T-helper 17 cell (primary cell): ENCODE measurements around the gene UTS2R. TPM values are rescaled to one million over a fixed set of nuclear protein-coding genes. Genes with fewer than 3 reads are reported as not detected.

Experiments
- ATAC-seq: fragments of 150-1000 bp; cut with Tn5 transposase; 2 replicates; pipeline ENCODE4 v1.10.0; 2021; ENCODE audit warnings: mild to moderate bottlenecking, moderate library complexity
- DNase-seq, 3 donors: peaks; one replicate each; pipeline versions ENCODE4 v3.0.0 to v3.0.0-alpha.2; 2020 to 2021
- H3K9me3 ChIP-seq: one replicate; pipeline ENCODE4 v1.7.0; 2013; ENCODE audit warnings: low read length, mild to moderate bottlenecking; ENCODE audit not compliant: control insufficient read depth, poor library complexity, severe bottlenecking
- H3K27ac Mint-ChIP-seq: one replicate; pipeline ENCODE4 v1.8.0; 2022; ENCODE audit warnings: mild to moderate bottlenecking, moderate library complexity, mixed read lengths
- H3K27me3 Mint-ChIP-seq: one replicate; pipeline ENCODE4 v1.8.0; 2022; ENCODE audit warnings: mixed read lengths
- H3K36me3 Mint-ChIP-seq: one replicate; pipeline ENCODE4 v1.8.0; 2022; ENCODE audit warnings: low read depth, mixed read lengths
- H3K4me1 Mint-ChIP-seq: one replicate; pipeline ENCODE4 v1.8.0; 2022; ENCODE audit warnings: mild to moderate bottlenecking, mixed read lengths
- H3K4me3 Mint-ChIP-seq: one replicate; pipeline ENCODE4 v1.8.0; 2022; ENCODE audit warnings: mild to moderate bottlenecking, moderate library complexity, mixed read lengths
- total RNA-seq, 4 donors: library from RNA in 2 of 4; stranded (reverse) in 2 of 4; gene quantifications; one replicate each; pipeline ENCODE4 v1.2.3 and lab custom pipeline; 2022 to 2026

The UTS2R gene
- total RNA-seq, 2 donors from 2014 or later: not detected

GRCh38 chr17:82399041-82399441 is 27.5 kb downstream of the UTS2R start:
- peaks cover 8% of the 10 kb centered on the region for H3K4me1 Mint-ChIP-seq
- H3K4me3 Mint-ChIP-seq: no peak overlapping the region
- DNase-seq: no peak
- peaks cover 7% of the 10 kb centered on the region for H3K36me3 Mint-ChIP-seq
- H3K9me3 ChIP-seq: no peaks in the 10 kb centered on the region
- no peak for ATAC-seq
- no peak overlapping the region for H3K27ac Mint-ChIP-seq
- no peaks in the 10 kb centered on the region for H3K27me3 Mint-ChIP-seq

DNA sequence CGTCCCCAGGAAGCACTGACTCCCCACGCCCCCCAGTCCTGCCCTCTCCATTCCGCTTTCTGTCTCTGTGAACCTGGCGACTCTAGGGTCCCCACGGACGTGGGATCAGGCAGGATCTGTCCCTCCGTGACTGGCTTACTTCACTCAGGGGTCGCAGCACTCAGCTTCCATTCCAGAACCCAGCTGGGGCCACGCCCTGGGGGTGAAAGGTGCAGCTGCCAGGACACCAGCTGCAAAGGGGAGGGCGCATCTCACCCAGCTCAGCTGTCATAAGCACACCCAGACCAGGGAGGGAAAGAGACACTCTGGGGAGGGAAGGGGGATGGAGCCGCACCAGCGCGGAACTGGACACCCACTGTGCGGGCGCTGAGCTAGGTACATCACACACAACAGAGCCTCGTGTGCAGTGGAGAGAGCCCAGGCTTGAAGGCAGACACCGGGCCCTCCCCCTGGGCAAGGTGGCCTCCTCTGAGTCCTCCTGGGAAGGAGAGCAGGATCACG is 28.1 kb downstream of the UTS2R start:
- H3K36me3 Mint-ChIP-seq: peaks cover 7% of the 10 kb centered on the region
- H3K27me3 Mint-ChIP-seq: no peaks in the 10 kb centered on the region
- H3K4me3 Mint-ChIP-seq: no peak overlapping the region
- DNase-seq (no peak), ATAC-seq (no peak)
- no peak overlapping the region for H3K27ac Mint-ChIP-seq
- peaks cover 8% of the 10 kb centered on the region for H3K4me1 Mint-ChIP-seq
- no peaks in the 10 kb centered on the region for H3K9me3 ChIP-seq

DNA sequence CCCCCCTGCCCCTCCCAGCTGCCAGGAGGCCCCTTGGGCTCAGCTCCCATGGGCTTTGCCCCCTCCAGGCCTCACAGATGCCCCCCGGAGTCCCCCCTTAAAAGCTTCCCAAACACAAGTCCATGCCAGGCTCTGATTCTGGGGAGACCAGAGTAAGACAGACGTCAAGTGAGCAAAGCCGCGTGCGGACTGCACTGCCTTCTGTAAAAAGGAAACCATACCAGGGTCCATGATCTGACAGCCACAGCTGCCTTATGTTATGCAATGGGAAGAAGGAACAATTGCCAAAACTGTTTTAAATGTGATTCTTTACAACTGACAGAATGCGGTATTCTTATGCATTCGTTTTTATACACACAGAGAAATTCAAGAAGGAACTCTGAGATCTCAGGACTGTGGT is 28.6 kb downstream of the UTS2R start:
- ATAC-seq (no peak), DNase-seq (no peak)
- H3K9me3 ChIP-seq: no peaks in the 10 kb centered on the region
- H3K4me1 Mint-ChIP-seq: peaks cover 8% of the 10 kb centered on the region
- peak overlapping the region; percentile 89 for H3K27ac Mint-ChIP-seq
- H3K4me3 Mint-ChIP-seq: peak overlapping the region; percentile 7
- no peaks in the 10 kb centered on the region for H3K27me3 Mint-ChIP-seq
- H3K36me3 Mint-ChIP-seq: peaks cover 7% of the 10 kb centered on the region

- H3K4me1 Mint-ChIP-seq: peaks cover 8% of the 10 kb centered on the region
- peaks cover 5% of the 10 kb centered on the region for H3K36me3 Mint-ChIP-seq
- no peaks in the 10 kb centered on the region for H3K9me3 ChIP-seq
- peak; percentile 84 for ATAC-seq
- H3K27me3 Mint-ChIP-seq: no peaks in the 10 kb centered on the region
- H3K4me3 Mint-ChIP-seq: peak overlapping the region; percentile 89
- peak overlapping the region; percentile 89 for H3K27ac Mint-ChIP-seq
- DNase-seq: peak in 2 of 3 donors; percentile 21 to 22
These were observed 29.3 kb downstream of the UTS2R start for GRCh38 chr17:82400830-82401229.

DNA sequence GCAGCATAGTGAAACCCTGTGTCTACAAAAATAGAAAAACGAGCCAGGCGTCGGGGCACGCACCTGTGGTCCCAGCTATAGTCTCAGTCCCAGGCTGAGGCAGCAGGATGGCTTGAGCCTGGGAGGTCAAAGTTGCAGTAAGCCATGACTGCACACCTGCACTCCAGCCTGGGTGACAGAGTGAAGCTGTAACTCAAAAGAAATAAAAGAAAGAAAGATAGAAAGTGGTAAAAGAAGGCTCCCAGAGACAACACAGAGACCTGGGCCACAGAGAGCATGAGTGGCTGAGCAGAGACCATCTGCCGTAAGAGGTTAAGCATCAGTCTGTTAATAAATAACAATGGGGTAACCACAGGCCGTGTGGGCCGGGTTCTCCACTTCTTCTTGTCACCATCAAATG is 31.3 kb downstream of the UTS2R start:
- peaks cover 4% of the 10 kb centered on the region for H3K36me3 Mint-ChIP-seq
- H3K27ac Mint-ChIP-seq: no peak overlapping the region
- H3K4me3 Mint-ChIP-seq: no peak overlapping the region
- DNase-seq: no peak
- no peaks in the 10 kb centered on the region for H3K27me3 Mint-ChIP-seq
- H3K9me3 ChIP-seq: no peaks in the 10 kb centered on the region
- peaks cover 5% of the 10 kb centered on the region for H3K4me1 Mint-ChIP-seq
- ATAC-seq: no peak

- Mint-ChIP-seq H3K27me3 (no peaks in the 10 kb centered on the region), H3K36me3 (peaks cover 4% of the 10 kb centered on the region), H3K27ac (no peak overlapping the region), H3K4me1 (peaks cover 8% of the 10 kb centered on the region), H3K4me3 (no peak overlapping the region)
- no peak for DNase-seq
- H3K9me3 ChIP-seq: no peaks in the 10 kb centered on the region
- ATAC-seq: no peak
These were observed 32.4 kb downstream of the UTS2R start for GRCh38 chr17:82403662-82404660.

DNA sequence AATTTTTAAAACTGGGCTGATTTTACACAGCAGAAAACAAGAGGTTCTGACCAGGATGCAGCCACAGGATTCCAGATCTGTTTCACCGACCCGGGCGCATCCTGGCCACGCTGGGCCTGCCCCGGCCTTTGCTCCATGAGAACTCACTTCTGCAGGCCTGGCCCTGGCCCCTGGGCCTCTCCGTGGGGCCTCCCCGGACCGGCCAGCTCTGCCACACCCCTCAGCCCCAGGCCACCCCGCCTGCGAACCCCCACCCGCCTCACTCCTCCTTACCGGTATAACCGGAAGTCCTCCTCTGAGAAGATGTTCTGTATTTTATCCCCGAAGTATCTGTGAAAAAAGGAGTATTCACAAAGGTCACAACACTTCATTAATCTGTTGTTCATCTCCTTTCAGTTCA is 33.5 kb downstream of the UTS2R start:
- no peak overlapping the region for H3K27ac Mint-ChIP-seq
- ATAC-seq: no peak
- H3K4me3 Mint-ChIP-seq: no peak overlapping the region
- H3K36me3 Mint-ChIP-seq: peaks cover 4% of the 10 kb centered on the region
- H3K27me3 Mint-ChIP-seq: no peaks in the 10 kb centered on the region
- no peak for DNase-seq
- peaks cover 10% of the 10 kb centered on the region for H3K4me1 Mint-ChIP-seq
- H3K9me3 ChIP-seq: no peaks in the 10 kb centered on the region

GRCh38 chr17:82406131-82406671 is 34.6 kb downstream of the UTS2R start:
- Mint-ChIP-seq H3K4me3 (no peak overlapping the region), H3K27me3 (no peaks in the 10 kb centered on the region), H3K27ac (no peak overlapping the region), H3K4me1 (peaks cover 7% of the 10 kb centered on the region), H3K36me3 (peaks cover 2% of the 10 kb centered on the region)
- H3K9me3 ChIP-seq: no peaks in the 10 kb centered on the region
- no peak for DNase-seq
- ATAC-seq: no peak

DNA sequence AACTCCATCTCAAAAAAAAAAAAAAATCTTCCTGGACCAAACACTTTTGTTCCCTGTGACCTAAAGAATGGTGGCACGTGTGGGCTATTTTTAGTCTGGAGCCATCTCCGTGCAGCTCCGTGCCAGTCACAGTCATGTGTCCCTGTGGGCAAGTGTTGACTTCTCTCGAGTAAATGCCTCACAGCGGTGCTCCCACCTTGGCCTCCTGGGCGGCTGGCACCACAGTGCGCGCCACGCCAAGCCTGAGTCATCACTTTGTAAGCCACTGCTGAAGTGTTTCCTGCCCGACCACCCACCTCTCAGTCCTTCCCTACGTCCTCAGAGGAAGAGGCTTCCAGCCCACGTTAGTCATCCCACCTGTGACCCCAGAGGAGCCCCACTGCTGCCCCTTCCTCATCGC is 35.7 kb downstream of the UTS2R start:
- peak overlapping the region; percentile 29 for H3K27ac Mint-ChIP-seq
- H3K4me3 Mint-ChIP-seq: no peak overlapping the region
- peaks cover 7% of the 10 kb centered on the region for H3K4me1 Mint-ChIP-seq
- H3K27me3 Mint-ChIP-seq: no peaks in the 10 kb centered on the region
- DNase-seq (no peak), ATAC-seq (no peak)
- no peaks in the 10 kb centered on the region for H3K9me3 ChIP-seq
- H3K36me3 Mint-ChIP-seq: peaks cover 2% of the 10 kb centered on the region

DNA sequence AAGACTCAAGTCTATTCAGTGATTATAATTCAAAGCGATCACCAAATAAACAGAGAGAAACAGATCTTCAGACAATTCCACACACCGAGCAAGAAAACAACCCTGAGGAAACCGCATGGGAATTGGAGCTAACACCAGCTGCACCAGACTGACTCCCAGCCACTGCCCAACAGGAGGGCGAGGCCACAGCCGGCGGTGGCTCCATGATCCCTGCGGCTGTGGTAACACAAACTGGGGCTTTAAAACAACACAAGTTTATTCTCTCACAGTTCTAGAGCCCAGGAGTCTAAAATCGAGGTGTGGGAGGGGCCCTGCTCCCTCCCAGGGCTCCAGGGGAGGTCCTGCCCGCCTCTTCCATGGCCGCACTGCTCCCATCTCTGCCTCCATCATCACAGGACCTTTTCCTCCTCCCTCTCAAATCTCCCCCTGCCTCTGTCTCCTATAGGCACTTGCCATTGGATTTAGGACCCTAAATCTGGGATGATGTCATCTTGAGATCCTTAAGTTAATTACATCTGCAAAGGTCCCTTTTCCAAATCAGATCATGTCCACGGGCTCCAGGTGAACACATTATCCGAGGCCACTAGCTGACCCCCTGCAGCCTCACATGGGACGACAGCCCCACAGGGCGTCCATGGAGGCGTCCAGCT is 36.8 kb downstream of the UTS2R start:
- DNase-seq: no peak
- H3K4me1 Mint-ChIP-seq: peaks cover 8% of the 10 kb centered on the region
- H3K27ac Mint-ChIP-seq: no peak overlapping the region
- H3K27me3 Mint-ChIP-seq: no peaks in the 10 kb centered on the region
- H3K36me3 Mint-ChIP-seq: peaks cover 2% of the 10 kb centered on the region
- H3K9me3 ChIP-seq: no peaks in the 10 kb centered on the region
- ATAC-seq: no peak
- no peak overlapping the region for H3K4me3 Mint-ChIP-seq

DNA sequence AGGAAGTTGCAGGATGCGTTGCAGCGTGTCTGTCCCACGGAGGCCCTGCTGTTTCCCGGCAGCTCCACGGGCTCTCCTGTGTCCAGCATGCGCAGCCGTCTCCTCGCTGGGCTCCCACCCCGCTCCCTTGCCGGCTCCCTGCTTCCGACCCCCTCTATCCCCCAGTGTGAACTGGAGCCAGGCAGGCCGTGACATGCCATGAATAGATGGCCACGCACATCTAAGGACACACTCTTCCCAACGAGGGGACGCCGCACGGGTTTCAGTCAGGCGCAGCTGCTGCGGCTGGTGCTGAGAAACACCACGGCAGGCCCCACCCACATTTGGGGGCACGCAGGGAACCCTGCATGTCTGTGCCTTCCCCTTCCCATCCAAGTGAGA is 37.4 kb downstream of the UTS2R start:
- no peaks in the 10 kb centered on the region for H3K36me3 Mint-ChIP-seq
- H3K9me3 ChIP-seq: no peaks in the 10 kb centered on the region
- ATAC-seq (no peak), DNase-seq (no peak)
- no peaks in the 10 kb centered on the region for H3K27me3 Mint-ChIP-seq
- peak overlapping the region; percentile 63 for H3K27ac Mint-ChIP-seq
- H3K4me3 Mint-ChIP-seq: no peak overlapping the region
- peaks cover 8% of the 10 kb centered on the region for H3K4me1 Mint-ChIP-seq

- Mint-ChIP-seq H3K4me3 (no peak overlapping the region), H3K36me3 (no peaks in the 10 kb centered on the region), H3K27ac (no peak overlapping the region), H3K27me3 (no peaks in the 10 kb centered on the region), H3K4me1 (peaks cover 16% of the 10 kb centered on the region)
- H3K9me3 ChIP-seq: no peaks in the 10 kb centered on the region
- ATAC-seq (no peak), DNase-seq (no peak)
These were observed 38.6 kb downstream of the UTS2R start for GRCh38 chr17:82410014-82410716.
